Endothelial cell of umbilical vein (primary cell): ENCODE data around the gene DSC1. TPM values are rescaled to one million over a fixed set of nuclear protein-coding genes. Genes with fewer than 3 reads are reported as not detected.

Source experiments
- BruUV-seq: library from RNA; stranded (reverse); fragments of 400-500 nt; replicated peaks from 2 replicates; lab custom pipeline; 2021; lab: Mats Ljungman, UMichigan
- CTCF ChIA-PET: fragments of 300-600, 350-600 bp; sonication (Branson Sonifier 250); formaldehyde crosslinking; loops from one replicate; lab custom pipeline; 2021; ENCODE audit warnings: antibody characterized with exemption, inconsistent platforms; lab: Charles Lee
- POLR2A ChIA-PET: fragments of 300-600, 350-600 bp; sonication (Branson Sonifier 250); formaldehyde crosslinking; loops from one replicate; lab custom pipeline; 2021; ENCODE audit warnings: antibody characterized with exemption, inconsistent platforms; lab: Charles Lee
- DNase-seq: peaks from one replicate; pipeline ENCODE4 v3.0.0-alpha.2; 2011; ENCODE audit warnings: low read depth, low spot score
- FAIRE-seq: peaks from 2 replicates; lab custom pipeline; 2011; peaks lifted over from hg19 to GRCh38; lab: Jason Lieb, UNC
- H2AFZ ChIP-seq: 2 replicates; pipeline ENCODE4 v1.6.0; 2012; ENCODE audit warnings: low read depth, low read length, control low read depth, inconsistent platforms
- H3K27ac ChIP-seq: 2 replicates; pipeline ENCODE4 v1.5.1; 2011; ENCODE audit warnings: low read depth, mild to moderate bottlenecking, control low read depth, low read length, moderate library complexity; ENCODE audit not compliant: insufficient read depth
- H3K27me3 ChIP-seq, 2 experiments: 2 replicates each; pipeline versions ENCODE4 v1.6.0 to v1.6.1; 2011; ENCODE audit warnings: low read length in 2 of 2, mixed read lengths in 1 of 2; ENCODE audit not compliant: control insufficient read depth in 2 of 2, insufficient read depth in 2 of 2
- H3K36me3 ChIP-seq, 2 experiments: 2 replicates in 1 of 2; 3 replicates in 1 of 2; pipeline ENCODE4 v1.5.1; 2011; ENCODE audit warnings: low read length in 2 of 2, mild to moderate bottlenecking in 1 of 2, moderate library complexity in 1 of 2; ENCODE audit not compliant: control insufficient read depth in 2 of 2, insufficient read depth in 2 of 2; ENCODE audit errors: extremely low read depth in 1 of 2
- H3K4me1 ChIP-seq: 3 replicates; pipeline ENCODE4 v1.5.1; 2011; ENCODE audit warnings: mild to moderate bottlenecking, low read length; ENCODE audit not compliant: control insufficient read depth, insufficient read depth; ENCODE audit errors: extremely low read depth
- H3K4me2 ChIP-seq: 2 replicates; pipeline ENCODE4 v1.6.1; 2011; ENCODE audit warnings: low read length, control low read depth, mixed read lengths; ENCODE audit not compliant: insufficient read depth
- H3K4me3 ChIP-seq, 3 experiments: fragments of 200-600 bp in 1 of 3; sonication (generic), shearing (Covaris generic) in 1 of 3; replicated peaks in 1 of 3; 2 replicates each; pipeline ENCODE4 v1.5.1; 2011 to 2016; ENCODE audit warnings: control low read depth in 3 of 3, low read length in 3 of 3, mild to moderate bottlenecking in 2 of 3, inconsistent platforms in 1 of 3, low read depth in 1 of 3, moderate library complexity in 1 of 3; ENCODE audit not compliant: insufficient read depth in 1 of 3
- H3K79me2 ChIP-seq: 2 replicates; pipeline ENCODE4 v1.6.0; 2012; ENCODE audit warnings: low read length, inconsistent platforms; ENCODE audit not compliant: control insufficient read depth, insufficient read depth
- H3K9ac ChIP-seq: replicated peaks from 2 replicates; pipeline ENCODE3; 2011; ENCODE audit warnings: low read length, control low read depth; ENCODE audit not compliant: insufficient read depth; ENCODE audit errors: extremely low read depth
- H3K9me1 ChIP-seq: replicated peaks from 3 replicates; pipeline ENCODE4 v1.6.0; 2011; ENCODE audit warnings: mild to moderate bottlenecking, low read length; ENCODE audit not compliant: control insufficient read depth, insufficient read depth; ENCODE audit errors: extremely low read depth
- H3K9me3 ChIP-seq: replicated peaks from 2 replicates; pipeline ENCODE4 v1.5.1; 2012; ENCODE audit warnings: low read length, inconsistent platforms; ENCODE audit not compliant: control insufficient read depth, insufficient read depth
- H4K20me1 ChIP-seq: replicated peaks from 2 replicates; pipeline ENCODE3; 2011; ENCODE audit warnings: mild to moderate bottlenecking, low read length; ENCODE audit not compliant: control insufficient read depth, insufficient read depth; ENCODE audit errors: extremely low read depth
- CTCF ChIP-seq, 2 donors: IDR thresholded peaks; 1 replicate in 1 of 2; 2 replicates in 1 of 2; pipeline ENCODE4 v1.5.1; 2011; ENCODE audit warnings: low read length in 2 of 2, mild to moderate bottlenecking in 2 of 2, moderate library complexity in 2 of 2, control low read depth in 1 of 2, inconsistent platforms in 1 of 2, low read depth in 1 of 2; ENCODE audit not compliant: insufficient read depth in 1 of 2; ENCODE audit errors: extremely low read depth in 1 of 2
- EZH2 ChIP-seq: IDR thresholded peaks from 2 replicates; pipeline ENCODE4 v1.6.1; 2012; ENCODE audit warnings: borderline replicate concordance, low read depth, mild to moderate bottlenecking, moderate library complexity, low read length, inconsistent platforms; ENCODE audit not compliant: severe bottlenecking
- FOS ChIP-seq: IDR thresholded peaks from 2 replicates; pipeline ENCODE4 v1.6.1; 2011; ENCODE audit warnings: mild to moderate bottlenecking, low read length, moderate library complexity, borderline replicate concordance; ENCODE audit not compliant: insufficient read depth
- GATA2 ChIP-seq: IDR thresholded peaks from 2 replicates; pipeline ENCODE4 v1.7.0; 2011; ENCODE audit warnings: low read depth, mild to moderate bottlenecking, moderate library complexity, mixed read lengths, low read length; ENCODE audit not compliant: insufficient read length, insufficient read depth
- JUN ChIP-seq: IDR thresholded peaks from 2 replicates; pipeline ENCODE4 v1.6.1; 2011; ENCODE audit warnings: borderline replicate concordance, low read depth; ENCODE audit not compliant: insufficient read length, insufficient read depth
- MYC ChIP-seq: IDR thresholded peaks from one replicate; pipeline ENCODE4 v1.6.1; 2011; ENCODE audit warnings: mild to moderate bottlenecking, low read depth, low read length
- POLR2A ChIP-seq: IDR thresholded peaks from 2 replicates; pipeline ENCODE4 v1.6.1; 2012; ENCODE audit warnings: low read depth, mild to moderate bottlenecking, control low read depth, low read length
- POLR2AphosphoS5 ChIP-seq: IDR thresholded peaks from 2 replicates; pipeline ENCODE4 v1.6.1; 2012; ENCODE audit warnings: low read depth, mild to moderate bottlenecking, control low read depth, low read length, moderate library complexity; ENCODE audit not compliant: insufficient read depth
- dilution Hi-C: fragments of 300-500 bp; cut with MboI; formaldehyde crosslinking; loops from one replicate; pipeline ENCODE4 v1.15.0; 2019; ENCODE audit warnings: low sequenced_read_pairs; ENCODE audit not compliant: extremely low pct_ligation_motif_present
- intact Hi-C: fragments of 100-400 bp; cut with micrococcal nuclease; formaldehyde crosslinking; loops from one replicate; pipeline ENCODE4 v1.10.0; 2022
- polyA plus RNA-seq, 4 experiments: library from polyadenylated mRNA; depleted of rRNA in 3 of 4; stranded (reverse) in 3 of 4; unstranded in 1 of 4; fragments of >200 nt; gene quantifications; 2 replicates each; pipeline versions ENCODE4 v1.2.1 to v1.2.3, GENCODE V29; 2011 to 2012; ENCODE audit warnings: missing spikeins in 1 of 4
- total RNA-seq: library from RNA; stranded (reverse); gene quantifications from 2 replicates; pipeline ENCODE4 v1.2.3, GENCODE V29; 2021
- TF ChIP-seq, protein P1 (sequence below): IDR thresholded peaks from 2 replicates; pipeline ENCODE4 v1.6.1; 2011; ENCODE audit not compliant: insufficient read depth, insufficient read length

DSC1 gene
- total and polyA plus RNA-seq, 2 donors (not counting 3 experiments of a cell fraction or from before 2014, with no cell fraction given): not detected

- intact Hi-C loops: no loop called here
- Histone ChIP-seq H3K27me3 (no peaks in the 10 kb centered on the region), H3K4me2 (no peak overlapping the region), H3K4me1 (no peaks in the 10 kb centered on the region), H3K27ac (no peak overlapping the region), H3K79me2 (no peaks in the 10 kb centered on the region), H2AFZ (no peak overlapping the region), H3K9me1 (no peaks in the 10 kb centered on the region), H3K9ac (no peak overlapping the region), H3K4me3 (no peak overlapping the region), H3K36me3 (no peaks in the 10 kb centered on the region), H4K20me1 (no peaks in the 10 kb centered on the region), H3K9me3 (no peaks in the 10 kb centered on the region)
- no TSS peak for BruUV-seq
- FAIRE-seq (no peak), DNase-seq (no peak)
- ChIA-PET CTCF (no interaction called here), POLR2A (no interaction called here)
- TF ChIP-seq CTCF (IDR thresholded peaks at IDR 0.05; ENCODE audit: extremely low read depth in 1 of 2, insufficient read depth in 1 of 2, low read depth in 1 of 2, low read length in 2 of 2): no peak
- no peak for TF ChIP-seq GATA2
- TF ChIP-seq FOS: no peak
- TF ChIP-seq JUN: no peak
- TF ChIP-seq EZH2: no peak
- TF ChIP-seq POLR2AphosphoS5: no peak
- TF ChIP-seq, protein P1, sequence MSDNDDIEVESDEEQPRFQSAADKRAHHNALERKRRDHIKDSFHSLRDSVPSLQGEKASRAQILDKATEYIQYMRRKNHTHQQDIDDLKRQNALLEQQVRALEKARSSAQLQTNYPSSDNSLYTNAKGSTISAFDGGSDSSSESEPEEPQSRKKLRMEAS: no peak
- no peak for TF ChIP-seq POLR2A
- no peak for TF ChIP-seq MYC
- dilution Hi-C loops: no loop called here
Observed at GRCh38 chr18:31199190-31199769, 36.6 kb upstream of the DSC1 start.
